Measurements from ENCODE around the gene ADAMTS10. TPM values are rescaled to one million over a fixed set of nuclear protein-coding genes. Genes with fewer than 3 reads are reported as not detected.

Gene ADAMTS10
- total RNA-seq, 1 donor from 2014 or later: 5.8 TPM

- Mint-ChIP-seq H3K4me1 (peaks cover 8% of the 10 kb centered on the region), H3K27ac (peak overlapping the region; percentile 50), H3K27me3 (ENCODE audit: insufficient read depth, low read depth) (peaks cover 3% of the 10 kb centered on the region), H3K36me3 (no peaks in the 10 kb centered on the region), H3K4me3 (peak overlapping the region; percentile 22), H3K9me3 (no peaks in the 10 kb centered on the region)
- Histone ChIP-seq H3K27ac (no peak overlapping the region), H3K27me3 (no peaks in the 10 kb centered on the region), H2AFZ (replicated peaks) (peak overlapping the region; percentile 34), H3K9me3 (ENCODE audit: low read depth) (no peaks in the 10 kb centered on the region), H3K79me2 (ENCODE audit: low read depth) (no peaks in the 10 kb centered on the region), H3K36me3 (no peaks in the 10 kb centered on the region), H3K4me1 (no peaks in the 10 kb centered on the region), H3K4me2 (no peak overlapping the region), H3K9ac (no peak overlapping the region), H3F3A (ENCODE audit: low read depth) (no peaks in the 10 kb centered on the region), H3K4me3 (no peak overlapping the region), H4K20me1 (ENCODE audit: low read depth) (no peaks in the 10 kb centered on the region)
- DNase-seq (ENCODE audit: low spot score): peak; percentile 57
- no peak for TF ChIP-seq EZH2phosphoT487 (IDR thresholded peaks at IDR 0.05)
- TF ChIP-seq EZH2 (IDR thresholded peaks at IDR 0.05): no peak
- TF ChIP-seq, protein P1, sequence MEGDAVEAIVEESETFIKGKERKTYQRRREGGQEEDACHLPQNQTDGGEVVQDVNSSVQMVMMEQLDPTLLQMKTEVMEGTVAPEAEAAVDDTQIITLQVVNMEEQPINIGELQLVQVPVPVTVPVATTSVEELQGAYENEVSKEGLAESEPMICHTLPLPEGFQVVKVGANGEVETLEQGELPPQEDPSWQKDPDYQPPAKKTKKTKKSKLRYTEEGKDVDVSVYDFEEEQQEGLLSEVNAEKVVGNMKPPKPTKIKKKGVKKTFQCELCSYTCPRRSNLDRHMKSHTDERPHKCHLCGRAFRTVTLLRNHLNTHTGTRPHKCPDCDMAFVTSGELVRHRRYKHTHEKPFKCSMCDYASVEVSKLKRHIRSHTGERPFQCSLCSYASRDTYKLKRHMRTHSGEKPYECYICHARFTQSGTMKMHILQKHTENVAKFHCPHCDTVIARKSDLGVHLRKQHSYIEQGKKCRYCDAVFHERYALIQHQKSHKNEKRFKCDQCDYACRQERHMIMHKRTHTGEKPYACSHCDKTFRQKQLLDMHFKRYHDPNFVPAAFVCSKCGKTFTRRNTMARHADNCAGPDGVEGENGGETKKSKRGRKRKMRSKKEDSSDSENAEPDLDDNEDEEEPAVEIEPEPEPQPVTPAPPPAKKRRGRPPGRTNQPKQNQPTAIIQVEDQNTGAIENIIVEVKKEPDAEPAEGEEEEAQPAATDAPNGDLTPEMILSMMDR (IDR thresholded peaks at IDR 0.05): no peak
These were observed 57.7 kb downstream of the ADAMTS10 start for GRCh38 chr19:8552810-8553209.

- H4K20me1 ChIP-seq (ENCODE audit: low read depth): no peaks in the 10 kb centered on the region
- Mint-ChIP-seq H3K9me3 (no peaks in the 10 kb centered on the region), H3K4me1 (peaks cover 6% of the 10 kb centered on the region), H3K27me3 (ENCODE audit: insufficient read depth, low read depth) (peaks cover 5% of the 10 kb centered on the region), H3K36me3 (peaks cover 3% of the 10 kb centered on the region), H3K27ac (no peak overlapping the region), H3K4me3 (no peak overlapping the region)
- no peaks in the 10 kb centered on the region for H3K36me3 ChIP-seq
- H3K4me2 ChIP-seq: no peak overlapping the region
- H3K9ac ChIP-seq: no peak overlapping the region
- no peak overlapping the region for H3K4me3 ChIP-seq
- H2AFZ ChIP-seq (replicated peaks): no peak overlapping the region
- no peak overlapping the region for H3K27ac ChIP-seq
- H3K79me2 ChIP-seq (ENCODE audit: low read depth): no peaks in the 10 kb centered on the region
- H3F3A ChIP-seq (ENCODE audit: low read depth): no peaks in the 10 kb centered on the region
- no peak for TF ChIP-seq EZH2phosphoT487 (IDR thresholded peaks at IDR 0.05)
- TF ChIP-seq, protein P1 (IDR thresholded peaks at IDR 0.05): no peak
- TF ChIP-seq EZH2 (IDR thresholded peaks at IDR 0.05): no peak
- H3K4me1 ChIP-seq: no peaks in the 10 kb centered on the region
- no peaks in the 10 kb centered on the region for H3K27me3 ChIP-seq
- no peak for DNase-seq (ENCODE audit: low spot score)
- no peaks in the 10 kb centered on the region for H3K9me3 ChIP-seq (ENCODE audit: low read depth)
These were observed 60.4 kb downstream of the ADAMTS10 start for GRCh38 chr19:8550070-8550469.

GRCh38 chr19:8545743-8546142 is 64.8 kb downstream of the ADAMTS10 start:
- Mint-ChIP-seq H3K27me3 (ENCODE audit: insufficient read depth, low read depth) (peaks cover 3% of the 10 kb centered on the region), H3K4me3 (no peak overlapping the region), H3K9me3 (no peaks in the 10 kb centered on the region), H3K4me1 (no peaks in the 10 kb centered on the region), H3K27ac (no peak overlapping the region), H3K36me3 (peaks cover 5% of the 10 kb centered on the region)
- no peaks in the 10 kb centered on the region for H3F3A ChIP-seq (ENCODE audit: low read depth)
- no peak overlapping the region for H3K9ac ChIP-seq
- H3K36me3 ChIP-seq: no peaks in the 10 kb centered on the region
- no peak overlapping the region for H3K4me3 ChIP-seq
- H4K20me1 ChIP-seq (ENCODE audit: low read depth): no peaks in the 10 kb centered on the region
- H3K79me2 ChIP-seq (ENCODE audit: low read depth): no peaks in the 10 kb centered on the region
- H2AFZ ChIP-seq (replicated peaks): no peak overlapping the region
- TF ChIP-seq EZH2phosphoT487 (IDR thresholded peaks at IDR 0.05): no peak
- TF ChIP-seq EZH2 (IDR thresholded peaks at IDR 0.05): no peak
- TF ChIP-seq, protein P1 (IDR thresholded peaks at IDR 0.05): no peak
- no peak overlapping the region for H3K27ac ChIP-seq
- no peak for DNase-seq (ENCODE audit: low spot score)
- no peak overlapping the region for H3K4me2 ChIP-seq
- H3K4me1 ChIP-seq: no peaks in the 10 kb centered on the region
- H3K27me3 ChIP-seq: no peaks in the 10 kb centered on the region
- no peaks in the 10 kb centered on the region for H3K9me3 ChIP-seq (ENCODE audit: low read depth)
